ENCODE data around the gene KRCC1.

KRCC1 gene

DNA sequence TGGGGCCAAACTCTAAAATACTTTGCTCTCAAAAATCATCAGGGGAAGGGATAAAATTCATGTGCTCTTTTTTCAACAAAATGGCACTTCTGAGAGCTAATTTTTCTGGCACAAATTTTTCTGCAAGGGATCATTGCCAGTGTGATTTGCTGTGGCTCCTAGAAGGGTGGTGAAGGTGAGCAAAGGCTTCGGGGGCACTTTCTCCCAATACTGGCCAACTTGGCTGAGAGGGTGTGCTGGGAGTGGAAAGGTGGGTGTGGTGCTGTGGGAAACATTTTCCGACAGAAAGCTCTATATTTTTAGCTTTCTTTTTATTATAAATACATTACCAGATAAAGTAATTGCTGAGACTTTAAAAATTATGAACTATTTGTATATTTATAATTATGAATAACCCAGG lies 12.5 kb upstream of the KRCC1 start:
- H3K36me3 ChIP-seq (ENCODE audit: insufficient read depth, low read length) = no peaks in the 10 kb centered on the region
- no peak overlapping the region for H2AFZ ChIP-seq (ENCODE audit: low read length)
- no peaks in the 10 kb centered on the region for H4K20me1 ChIP-seq (ENCODE audit: insufficient read depth, low read length, poor library complexity, severe bottlenecking)
- no peaks in the 10 kb centered on the region for H3F3A ChIP-seq (ENCODE audit: low read depth)
- no peaks in the 10 kb centered on the region for H3K9me2 ChIP-seq (replicated peaks; ENCODE audit: low read depth, low read length)
- no peak overlapping the region for H3K9ac ChIP-seq (ENCODE audit: low read depth, low read length, poor library complexity, severe bottlenecking)
- H3K27me3 ChIP-seq (ENCODE audit: insufficient read depth, low read length, poor library complexity, severe bottlenecking) = no peaks in the 10 kb centered on the region
- no peak overlapping the region for H3K4me3 ChIP-seq (ENCODE audit: low read length, poor library complexity, severe bottlenecking)
- H3K79me2 ChIP-seq (ENCODE audit: insufficient read depth, low read length) = no peaks in the 10 kb centered on the region
- H3K4me2 ChIP-seq (ENCODE audit: low read depth, low read length, poor library complexity, severe bottlenecking) = no peak overlapping the region
- TF ChIP-seq EZH2phosphoT487 (IDR thresholded peaks at IDR 0.05; ENCODE audit: borderline replicate concordance) = no peak
- TF ChIP-seq, protein P1, sequence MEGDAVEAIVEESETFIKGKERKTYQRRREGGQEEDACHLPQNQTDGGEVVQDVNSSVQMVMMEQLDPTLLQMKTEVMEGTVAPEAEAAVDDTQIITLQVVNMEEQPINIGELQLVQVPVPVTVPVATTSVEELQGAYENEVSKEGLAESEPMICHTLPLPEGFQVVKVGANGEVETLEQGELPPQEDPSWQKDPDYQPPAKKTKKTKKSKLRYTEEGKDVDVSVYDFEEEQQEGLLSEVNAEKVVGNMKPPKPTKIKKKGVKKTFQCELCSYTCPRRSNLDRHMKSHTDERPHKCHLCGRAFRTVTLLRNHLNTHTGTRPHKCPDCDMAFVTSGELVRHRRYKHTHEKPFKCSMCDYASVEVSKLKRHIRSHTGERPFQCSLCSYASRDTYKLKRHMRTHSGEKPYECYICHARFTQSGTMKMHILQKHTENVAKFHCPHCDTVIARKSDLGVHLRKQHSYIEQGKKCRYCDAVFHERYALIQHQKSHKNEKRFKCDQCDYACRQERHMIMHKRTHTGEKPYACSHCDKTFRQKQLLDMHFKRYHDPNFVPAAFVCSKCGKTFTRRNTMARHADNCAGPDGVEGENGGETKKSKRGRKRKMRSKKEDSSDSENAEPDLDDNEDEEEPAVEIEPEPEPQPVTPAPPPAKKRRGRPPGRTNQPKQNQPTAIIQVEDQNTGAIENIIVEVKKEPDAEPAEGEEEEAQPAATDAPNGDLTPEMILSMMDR (conservative IDR thresholded peaks at IDR 0.05; ENCODE audit: low read length) = no peak
- no peaks in the 10 kb centered on the region for H3K9me3 ChIP-seq (ENCODE audit: insufficient read depth, low read depth, low read length)
- H3K4me1 ChIP-seq (ENCODE audit: insufficient read depth, low read length, poor library complexity, severe bottlenecking) = no peaks in the 10 kb centered on the region

DNA sequence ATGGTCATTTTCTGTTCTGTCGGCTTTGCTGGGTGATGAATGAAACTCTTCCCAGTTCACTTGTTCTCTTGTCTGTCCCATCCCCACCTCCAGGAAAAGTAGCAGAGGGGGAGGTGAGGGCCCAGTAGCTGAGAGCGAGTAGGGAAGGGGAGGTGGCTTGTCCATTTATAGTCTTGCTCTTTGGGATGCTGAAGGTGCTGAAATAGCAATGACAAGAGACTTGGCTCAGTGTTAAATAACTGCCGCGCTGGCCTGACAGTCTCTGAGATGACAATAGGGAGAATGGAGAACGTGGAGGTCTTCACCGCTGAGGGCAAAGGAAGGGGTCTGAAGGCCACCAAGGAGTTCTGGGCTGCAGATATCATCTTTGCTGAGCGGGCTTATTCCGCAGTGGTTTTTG lies 12.0 kb upstream of the KRCC1 start, which contains the start of gene SMYD1:
TSS of gene SMYD1 (plus strand) at position 228 of the 400 bp plus-strand sequence. CDS start at position 268, 40 bp downstream.
- no peaks in the 10 kb centered on the region for H3K36me3 ChIP-seq (ENCODE audit: insufficient read depth, low read length)
- no peak within 1 kb of the TSS for H3K4me3 ChIP-seq (ENCODE audit: low read length, poor library complexity, severe bottlenecking)

DNA sequence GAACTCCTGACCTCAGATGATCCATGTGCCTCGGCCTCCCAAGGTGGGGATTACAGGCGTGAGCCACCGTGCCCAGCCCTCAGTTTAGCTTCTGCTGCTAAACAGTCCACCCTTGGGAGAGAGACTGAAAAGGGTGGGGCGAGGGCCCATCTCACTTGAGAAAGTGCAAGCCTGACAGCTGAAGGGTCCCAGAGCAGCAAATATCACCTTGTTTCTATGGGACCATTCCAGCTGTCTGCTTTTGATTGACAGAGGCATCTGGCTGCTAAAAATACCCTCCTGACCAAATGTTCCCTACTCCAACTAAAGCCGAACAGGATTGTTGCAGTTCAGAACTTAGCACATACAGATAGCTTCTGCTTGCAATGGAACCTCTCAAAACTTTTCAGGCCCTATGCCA lies 11.6 kb upstream of the KRCC1 start:
- Histone ChIP-seq H3K4me2 (ENCODE audit: low read depth, low read length, poor library complexity, severe bottlenecking) (no peak overlapping the region), H2AFZ (ENCODE audit: low read length) (no peak overlapping the region), H3K9me2 (replicated peaks; ENCODE audit: low read depth, low read length) (no peaks in the 10 kb centered on the region), H3F3A (ENCODE audit: low read depth) (no peaks in the 10 kb centered on the region), H3K79me2 (ENCODE audit: insufficient read depth, low read length) (no peaks in the 10 kb centered on the region), H4K20me1 (ENCODE audit: insufficient read depth, low read length, poor library complexity, severe bottlenecking) (no peaks in the 10 kb centered on the region), H3K4me3 (ENCODE audit: low read length, poor library complexity, severe bottlenecking) (no peak overlapping the region), H3K9me3 (ENCODE audit: insufficient read depth, low read depth, low read length) (no peaks in the 10 kb centered on the region), H3K4me1 (ENCODE audit: insufficient read depth, low read length, poor library complexity, severe bottlenecking) (no peaks in the 10 kb centered on the region), H3K9ac (ENCODE audit: low read depth, low read length, poor library complexity, severe bottlenecking) (no peak overlapping the region), H3K36me3 (ENCODE audit: insufficient read depth, low read length) (no peaks in the 10 kb centered on the region), H3K27me3 (ENCODE audit: insufficient read depth, low read length, poor library complexity, severe bottlenecking) (no peaks in the 10 kb centered on the region)
- no peak for TF ChIP-seq EZH2phosphoT487 (IDR thresholded peaks at IDR 0.05; ENCODE audit: borderline replicate concordance)
- TF ChIP-seq, protein P1 (conservative IDR thresholded peaks at IDR 0.05; ENCODE audit: low read length) = no peak

More for the DNA sequence above, 12.0 kb upstream of the KRCC1 start, which contains the start of gene SMYD1:
- TF ChIP-seq, protein P1 (conservative IDR thresholded peaks at IDR 0.05; ENCODE audit: low read length) = no peak
- no peak for TF ChIP-seq EZH2phosphoT487 (IDR thresholded peaks at IDR 0.05; ENCODE audit: borderline replicate concordance)
- H2AFZ ChIP-seq (ENCODE audit: low read length) = no peak within 1 kb of the TSS
- H3K79me2 ChIP-seq (ENCODE audit: insufficient read depth, low read length) = no peaks in the 10 kb centered on the region
- no peaks in the 10 kb centered on the region for H4K20me1 ChIP-seq (ENCODE audit: insufficient read depth, low read length, poor library complexity, severe bottlenecking)
- H3F3A ChIP-seq (ENCODE audit: low read depth) = no peaks in the 10 kb centered on the region
- H3K9me2 ChIP-seq (replicated peaks; ENCODE audit: low read depth, low read length) = no peaks in the 10 kb centered on the region
- H3K9ac ChIP-seq (ENCODE audit: low read depth, low read length, poor library complexity, severe bottlenecking) = no peak within 1 kb of the TSS
- no peaks in the 10 kb centered on the region for H3K4me1 ChIP-seq (ENCODE audit: insufficient read depth, low read length, poor library complexity, severe bottlenecking)
- no peak within 1 kb of the TSS for H3K4me2 ChIP-seq (ENCODE audit: low read depth, low read length, poor library complexity, severe bottlenecking)
- no peaks in the 10 kb centered on the region for H3K27me3 ChIP-seq (ENCODE audit: insufficient read depth, low read length, poor library complexity, severe bottlenecking)
- no peaks in the 10 kb centered on the region for H3K9me3 ChIP-seq (ENCODE audit: insufficient read depth, low read depth, low read length)
